Pancreas (tissue), 10 donors: ENCODE measurements around the gene TMOD1. TPM values are rescaled to one million over a fixed set of nuclear protein-coding genes. Genes with fewer than 3 reads are reported as not detected.

ENCODE experiments used
- ATAC-seq, 4 donors: fragments of 200-7000 bp; cut with Tn5 transposase; one replicate each; pipeline versions ENCODE4 v1.8.0 to v1.9.1; 2020; ENCODE audit warnings: mild to moderate bottlenecking in 4 of 4, moderate library complexity in 4 of 4
- DNase-seq, 6 donors: peaks; one replicate each; pipeline ENCODE4 v3.0.0-alpha.2; 2020
- FAIRE-seq: peaks from 2 replicates; lab custom pipeline; 2012; peaks lifted over from hg19 to GRCh38; lab: Jason Lieb, UNC
- H3K27ac ChIP-seq, 4 donors: fragments of 200-600 bp; sonication (generic); 1 replicate in 3 of 4; 2 replicates in 1 of 4; pipeline versions ENCODE4 v1.5.0 to v1.8.0; 2020
- H3K27me3 ChIP-seq, 4 donors: fragments of 200-600 bp; one replicate each; pipeline ENCODE4 v1.8.0; 2021
- H3K36me3 ChIP-seq, 3 donors: fragments of 200-600 bp; sonication (generic) in 1 of 3; one replicate each; pipeline versions ENCODE4 v1.5.0 to v1.8.0; 2020 to 2021
- H3K4me1 ChIP-seq, 3 donors: fragments of 200-600 bp; one replicate each; pipeline ENCODE4 v1.8.0; 2021
- H3K4me3 ChIP-seq, 4 donors: fragments of 200-600 bp; sonication (generic) in 2 of 4; one replicate each; pipeline versions ENCODE4 v1.5.0 to v1.8.0; 2020 to 2021
- H3K9me3 ChIP-seq, 4 donors: fragments of 200-600 bp; one replicate each; pipeline ENCODE4 v1.8.0; 2021
- WGBS, 2 donors: extraction: QIAGEN DNeasy Blood & Tissue Kit; methylation state at CpG; one replicate each; pipeline ENCODE4 v1.1.7; 2013; 5-methylcytosine and 5-hydroxymethylcytosine counted together
- intact Hi-C, 3 donors: fragments of 100-400 bp; cut with DNase I; formaldehyde crosslinking; loops; one replicate each; pipeline versions ENCODE4 v1.11.1 to v1.14.2; 2022
- polyA plus RNA-seq, 2 donors: library from polyadenylated mRNA; stranded (reverse); fragments of 200-250 nt; gene quantifications; one replicate each; pipeline ENCODE4 v1.2.3, GENCODE V29; 2013
- total RNA-seq, 6 donors: library from RNA; stranded (reverse); fragmentation: NEBNext Ultra II Directional in 4 of 6; extraction: Animal tissue kit (Norgen Biotek cat#: 25700) in 4 of 6; gene quantifications; one replicate each; pipeline versions ENCODE4 v1.2.1 to v1.2.4, GENCODE V29; 2021 to 2023
- TF ChIP-seq, protein P1 (sequence below), 4 donors: fragments of 200-600 bp; sonication (generic) in 3 of 4; IDR thresholded peaks; one replicate each; pipeline versions ENCODE4 v1.5.0 to v1.8.0; 2021; ENCODE audit warnings: antibody characterized with exemption in 4 of 4
- donor health status: healthy with polysubstance abuse.
- donor health status: DM: no; HTN: no; CAD: no; lungs with moderate emphysema.
- donor health status: DM: no; HTN: no; CAD: no.
- donor health status: control.
- donor health status: control.
- donor health status: Bipolar disorder and iron deficiency.
- donor health status: DM: yes; HTN: yes; CAD: no.
- donor health status: DM: no; HTN: no; CAD: no.
- donor health status: DM: no; HTN: no; CAD: no.
- donor health status: DM: yes; HTN: yes; CAD: no.

The TMOD1 gene
- total and polyA plus RNA-seq, 8 donors = 8.4 to 28.7 (median 12.3) TPM

DNA sequence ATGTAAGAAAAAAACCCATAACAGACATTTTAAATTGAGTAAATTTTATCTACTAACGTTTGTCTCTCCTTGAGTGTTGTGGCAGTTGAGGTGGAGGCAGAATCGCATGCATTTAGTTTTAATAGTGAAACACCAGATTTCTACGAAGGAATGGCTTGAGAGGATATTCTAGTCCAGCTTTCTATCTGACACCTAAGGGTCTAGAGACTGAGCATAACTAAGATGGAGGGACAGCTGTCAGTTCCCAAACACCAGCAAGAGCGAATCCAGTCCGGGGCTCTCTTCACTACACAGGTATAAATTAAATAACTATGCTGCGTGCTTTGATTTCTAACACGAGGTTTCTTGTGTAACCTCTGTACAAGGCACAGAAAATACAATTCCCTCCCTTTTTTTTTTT lies 133.6 kb downstream of the TMOD1 start:
- FAIRE-seq (no peak), DNase-seq (no peak), ATAC-seq (no peak)
- H3K4me1 ChIP-seq = peaks cover 34 to 47% (median 41%) of the 10 kb centered on the region in 3 donors
- WGBS, 2 donors = 53 to 62% methylated on average over 7 of the region's 7 CpGs
- peak overlapping the region in 2 of 4 donors; percentile 72 to 78 for H3K4me3 ChIP-seq
- no peaks in the 10 kb centered on the region for H3K27me3 ChIP-seq
- TF ChIP-seq, protein P1, sequence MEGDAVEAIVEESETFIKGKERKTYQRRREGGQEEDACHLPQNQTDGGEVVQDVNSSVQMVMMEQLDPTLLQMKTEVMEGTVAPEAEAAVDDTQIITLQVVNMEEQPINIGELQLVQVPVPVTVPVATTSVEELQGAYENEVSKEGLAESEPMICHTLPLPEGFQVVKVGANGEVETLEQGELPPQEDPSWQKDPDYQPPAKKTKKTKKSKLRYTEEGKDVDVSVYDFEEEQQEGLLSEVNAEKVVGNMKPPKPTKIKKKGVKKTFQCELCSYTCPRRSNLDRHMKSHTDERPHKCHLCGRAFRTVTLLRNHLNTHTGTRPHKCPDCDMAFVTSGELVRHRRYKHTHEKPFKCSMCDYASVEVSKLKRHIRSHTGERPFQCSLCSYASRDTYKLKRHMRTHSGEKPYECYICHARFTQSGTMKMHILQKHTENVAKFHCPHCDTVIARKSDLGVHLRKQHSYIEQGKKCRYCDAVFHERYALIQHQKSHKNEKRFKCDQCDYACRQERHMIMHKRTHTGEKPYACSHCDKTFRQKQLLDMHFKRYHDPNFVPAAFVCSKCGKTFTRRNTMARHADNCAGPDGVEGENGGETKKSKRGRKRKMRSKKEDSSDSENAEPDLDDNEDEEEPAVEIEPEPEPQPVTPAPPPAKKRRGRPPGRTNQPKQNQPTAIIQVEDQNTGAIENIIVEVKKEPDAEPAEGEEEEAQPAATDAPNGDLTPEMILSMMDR (IDR thresholded peaks at IDR 0.05) = no peak
- H3K36me3 ChIP-seq = no peaks in the 10 kb centered on the region
- no peak overlapping the region for H3K27ac ChIP-seq
- no peaks in the 10 kb centered on the region for H3K9me3 ChIP-seq
- intact Hi-C loops = no loop called here

DNA sequence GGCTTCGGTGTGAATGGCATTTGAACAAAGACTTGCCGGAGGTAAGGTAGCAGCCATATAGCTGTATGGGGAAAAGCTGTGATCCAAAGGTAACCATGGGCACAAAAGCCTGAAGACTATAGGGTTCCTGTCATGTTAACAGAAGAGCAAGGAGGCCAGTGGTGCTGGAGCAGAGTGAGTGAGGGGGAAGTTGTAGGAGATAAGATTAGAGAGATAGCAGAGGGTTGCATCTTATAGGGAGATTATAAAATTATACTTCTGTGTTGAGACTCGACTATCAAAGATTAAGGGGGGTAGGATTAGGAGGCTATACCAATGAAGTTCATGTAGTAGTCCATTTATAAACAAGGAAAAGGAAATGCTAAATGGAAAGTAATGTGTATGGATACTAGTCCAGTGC lies 135.4 kb downstream of the TMOD1 start:
- no peaks in the 10 kb centered on the region for H3K27me3 ChIP-seq
- no peak overlapping the region for H3K4me3 ChIP-seq
- 70 to 83% methylated on average over 3 of the region's 3 CpGs for WGBS, 2 donors
- no peaks in the 10 kb centered on the region for H3K9me3 ChIP-seq
- TF ChIP-seq, protein P1 (IDR thresholded peaks at IDR 0.05) = no peak
- intact Hi-C loops = no loop called here
- FAIRE-seq (no peak), DNase-seq (no peak), ATAC-seq (no peak)
- H3K36me3 ChIP-seq = no peaks in the 10 kb centered on the region
- H3K27ac ChIP-seq = no peak overlapping the region
- peaks cover 28 to 41% (median 39%) of the 10 kb centered on the region in 3 donors for H3K4me1 ChIP-seq

DNA sequence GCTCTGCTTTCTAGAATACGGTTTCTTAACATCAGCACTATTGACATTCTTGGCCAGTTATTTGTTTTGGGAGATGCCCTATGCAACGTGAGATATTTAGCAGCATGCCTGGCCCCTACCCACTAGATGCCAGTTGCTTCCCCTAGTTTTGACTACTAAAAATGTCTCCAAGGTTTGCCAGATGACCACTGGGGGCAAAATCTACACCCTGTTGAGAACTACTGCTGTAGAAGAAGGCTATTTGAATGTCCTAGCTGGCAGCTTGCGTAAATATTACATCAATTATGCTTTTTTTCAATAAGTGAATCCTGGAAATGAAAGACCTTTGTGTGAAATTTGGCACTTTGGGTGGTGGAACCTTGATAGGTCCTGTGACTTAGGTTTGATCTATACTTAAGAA lies 137.2 kb downstream of the TMOD1 start:
- Histone ChIP-seq H3K27ac (no peak overlapping the region), H3K27me3 (no peaks in the 10 kb centered on the region), H3K36me3 (peaks cover 0 to 9% (median 4%) of the 10 kb centered on the region in 3 donors), H3K9me3 (no peaks in the 10 kb centered on the region), H3K4me3 (no peak overlapping the region), H3K4me1 (peaks cover 25 to 38% (median 37%) of the 10 kb centered on the region in 3 donors)
- peak in 2 of 4 donors; percentile 7 to 29 for ATAC-seq
- DNase-seq = no peak
- FAIRE-seq = no peak
- TF ChIP-seq, protein P1 (IDR thresholded peaks at IDR 0.05) = no peak
- intact Hi-C loops = no loop called here
- WGBS, 2 donors = 48 to 49% methylated on average over 3 of the region's 3 CpGs

DNA sequence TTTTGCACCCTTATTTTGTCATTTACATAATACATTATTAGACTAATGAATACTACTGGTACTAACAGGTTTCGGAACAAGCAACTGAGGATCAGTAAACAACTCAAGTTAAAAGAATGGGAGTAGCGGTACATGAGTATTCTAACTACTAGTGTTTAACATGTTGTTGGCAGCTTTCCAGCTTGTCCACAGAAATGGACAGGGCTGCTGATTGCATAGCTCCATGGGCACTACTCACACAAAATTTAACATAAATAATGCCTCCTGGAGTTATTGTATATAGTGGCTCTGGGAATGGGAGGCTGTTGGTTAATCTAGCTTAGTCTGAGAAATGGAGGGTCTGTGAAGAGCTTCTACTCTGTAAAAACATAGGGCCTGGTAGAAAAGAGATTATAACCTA lies 138.9 kb downstream of the TMOD1 start:
- ATAC-seq (peak in 1 of 4 donors; percentile 26), DNase-seq (no peak), FAIRE-seq (no peak)
- H3K9me3 ChIP-seq = no peaks in the 10 kb centered on the region
- intact Hi-C loops = no loop called here
- no peak overlapping the region for H3K27ac ChIP-seq
- H3K27me3 ChIP-seq = no peaks in the 10 kb centered on the region
- H3K4me1 ChIP-seq = peaks cover 25 to 34% (median 32%) of the 10 kb centered on the region in 3 donors
- peaks cover 0 to 15% (median 5%) of the 10 kb centered on the region in 3 donors for H3K36me3 ChIP-seq
- H3K4me3 ChIP-seq = no peak overlapping the region
- TF ChIP-seq, protein P1 (IDR thresholded peaks at IDR 0.05) = no peak
- WGBS, 2 donors = 48 to 49% methylated on average over 2 of the region's 2 CpGs

DNA sequence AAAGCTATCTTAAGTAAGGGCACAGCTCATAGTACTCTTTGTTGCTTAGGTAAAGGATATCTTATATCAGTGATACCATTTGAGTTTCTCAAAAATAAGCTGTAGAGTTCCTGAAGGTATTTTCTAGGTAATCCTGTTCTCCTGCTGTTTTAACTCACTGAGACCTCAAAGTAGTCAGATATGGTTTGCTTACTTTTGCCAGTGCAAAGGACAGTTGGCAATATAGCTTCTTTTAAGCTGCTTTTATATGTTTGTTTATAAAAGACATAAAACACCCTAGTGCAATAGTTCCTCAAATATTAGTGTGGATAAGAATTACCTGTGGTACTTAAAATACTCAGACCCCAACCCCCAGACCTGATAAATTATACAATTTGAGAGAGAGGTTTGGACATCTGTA lies 144.3 kb downstream of the TMOD1 start:
- TF ChIP-seq, protein P1 (IDR thresholded peaks at IDR 0.05) = no peak
- intact Hi-C loops = no loop called here
- no peak for FAIRE-seq
- DNase-seq = no peak
- Histone ChIP-seq H3K27ac (no peak overlapping the region), H3K9me3 (no peaks in the 10 kb centered on the region), H3K4me3 (no peak overlapping the region), H3K36me3 (peaks cover 4 to 50% (median 10%) of the 10 kb centered on the region in 3 donors), H3K4me1 (no peaks in the 10 kb centered on the region), H3K27me3 (no peaks in the 10 kb centered on the region)
- no peak for ATAC-seq
